ENCODE data around the gene XRN1. TPM values are rescaled to one million over a fixed set of nuclear protein-coding genes. Genes with fewer than 3 reads are reported as not detected.
"Not testable (repeated sequence)": the region's sequence is repeated elsewhere in the genome, so short reads cannot be mapped to it uniquely, and the experiment has no call there.

XRN1 gene
- total RNA-seq, 1 donor from 2014 or later: 46.1 TPM

GRCh38 chr3:142459096-142459495, 11.3 kb upstream of the XRN1 start:
- H3K9me3 ChIP-seq: no peaks in the 10 kb centered on the region
- H3K27me3 ChIP-seq: no peaks in the 10 kb centered on the region
- intact Hi-C loops (cut with DNase I): no loop called here
- no peak overlapping the region for H3K4me3 ChIP-seq
- H3K36me3 ChIP-seq: peaks cover 25% of the 10 kb centered on the region
- ATAC-seq (no peak), DNase-seq (no peak)
- H3K27ac ChIP-seq: no peak overlapping the region
- H3K4me1 ChIP-seq: no peaks in the 10 kb centered on the region
- TF ChIP-seq, protein P1, sequence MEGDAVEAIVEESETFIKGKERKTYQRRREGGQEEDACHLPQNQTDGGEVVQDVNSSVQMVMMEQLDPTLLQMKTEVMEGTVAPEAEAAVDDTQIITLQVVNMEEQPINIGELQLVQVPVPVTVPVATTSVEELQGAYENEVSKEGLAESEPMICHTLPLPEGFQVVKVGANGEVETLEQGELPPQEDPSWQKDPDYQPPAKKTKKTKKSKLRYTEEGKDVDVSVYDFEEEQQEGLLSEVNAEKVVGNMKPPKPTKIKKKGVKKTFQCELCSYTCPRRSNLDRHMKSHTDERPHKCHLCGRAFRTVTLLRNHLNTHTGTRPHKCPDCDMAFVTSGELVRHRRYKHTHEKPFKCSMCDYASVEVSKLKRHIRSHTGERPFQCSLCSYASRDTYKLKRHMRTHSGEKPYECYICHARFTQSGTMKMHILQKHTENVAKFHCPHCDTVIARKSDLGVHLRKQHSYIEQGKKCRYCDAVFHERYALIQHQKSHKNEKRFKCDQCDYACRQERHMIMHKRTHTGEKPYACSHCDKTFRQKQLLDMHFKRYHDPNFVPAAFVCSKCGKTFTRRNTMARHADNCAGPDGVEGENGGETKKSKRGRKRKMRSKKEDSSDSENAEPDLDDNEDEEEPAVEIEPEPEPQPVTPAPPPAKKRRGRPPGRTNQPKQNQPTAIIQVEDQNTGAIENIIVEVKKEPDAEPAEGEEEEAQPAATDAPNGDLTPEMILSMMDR (IDR thresholded peaks at IDR 0.05): no peak

DNA sequence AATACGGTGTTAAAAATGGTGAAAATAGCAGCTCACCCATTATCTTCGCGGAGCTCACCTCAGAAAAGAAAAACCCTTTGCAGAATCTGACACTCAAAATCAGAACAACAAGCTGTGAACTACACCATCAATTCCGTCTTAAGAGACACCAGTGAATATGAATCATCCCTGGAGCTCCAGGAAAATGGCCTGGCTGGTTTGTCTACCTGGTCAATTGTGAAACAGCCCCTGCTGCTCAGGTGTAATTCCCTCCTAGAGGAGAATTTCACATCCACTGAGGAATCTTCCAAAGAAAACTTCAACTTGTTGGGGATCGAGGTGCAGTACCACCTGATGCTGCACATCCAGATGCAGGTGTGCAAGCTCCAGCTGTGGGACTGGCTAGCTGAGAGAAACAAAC, 3.0 kb upstream of the XRN1 start:
- TF ChIP-seq, protein P1 (IDR thresholded peaks at IDR 0.05): no peak
- no peaks in the 10 kb centered on the region for H3K27me3 ChIP-seq
- no peak overlapping the region for H3K4me3 ChIP-seq
- peaks cover 10% of the 10 kb centered on the region for H3K4me1 ChIP-seq
- H3K27ac ChIP-seq: no peak overlapping the region
- intact Hi-C loops (cut with DNase I): no loop called here
- no peak for DNase-seq
- ATAC-seq: no peak
- H3K9me3 ChIP-seq: no peaks in the 10 kb centered on the region
- peaks cover 4% of the 10 kb centered on the region for H3K36me3 ChIP-seq

DNA sequence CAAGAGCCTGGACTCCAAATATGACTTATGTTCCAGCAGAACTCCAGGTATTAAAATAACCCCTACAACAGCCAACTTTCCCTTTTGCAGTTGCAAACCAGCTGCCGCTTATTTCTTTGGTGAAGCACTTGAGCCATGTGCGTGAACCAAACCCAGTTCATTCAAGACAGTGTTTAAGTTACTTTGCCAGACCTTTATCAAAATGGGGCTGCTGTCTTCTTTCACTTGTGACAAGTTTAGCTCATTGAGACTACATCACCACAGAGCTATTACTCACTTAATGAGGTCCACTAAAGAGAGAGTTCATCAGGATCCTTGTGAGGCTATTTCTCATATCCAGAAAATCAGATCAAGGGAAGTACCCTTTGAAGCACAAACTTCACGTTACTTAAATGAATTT, 2.4 kb upstream of the XRN1 start:
- Histone ChIP-seq H3K27me3 (no peaks in the 10 kb centered on the region), H3K36me3 (peaks cover 4% of the 10 kb centered on the region), H3K27ac (no peak overlapping the region), H3K4me1 (peaks cover 13% of the 10 kb centered on the region), H3K4me3 (no peak overlapping the region), H3K9me3 (no peaks in the 10 kb centered on the region)
- intact Hi-C loops (cut with DNase I): no loop called here
- no peak for DNase-seq
- ATAC-seq: no peak
- TF ChIP-seq, protein P1 (IDR thresholded peaks at IDR 0.05): no peak

DNA sequence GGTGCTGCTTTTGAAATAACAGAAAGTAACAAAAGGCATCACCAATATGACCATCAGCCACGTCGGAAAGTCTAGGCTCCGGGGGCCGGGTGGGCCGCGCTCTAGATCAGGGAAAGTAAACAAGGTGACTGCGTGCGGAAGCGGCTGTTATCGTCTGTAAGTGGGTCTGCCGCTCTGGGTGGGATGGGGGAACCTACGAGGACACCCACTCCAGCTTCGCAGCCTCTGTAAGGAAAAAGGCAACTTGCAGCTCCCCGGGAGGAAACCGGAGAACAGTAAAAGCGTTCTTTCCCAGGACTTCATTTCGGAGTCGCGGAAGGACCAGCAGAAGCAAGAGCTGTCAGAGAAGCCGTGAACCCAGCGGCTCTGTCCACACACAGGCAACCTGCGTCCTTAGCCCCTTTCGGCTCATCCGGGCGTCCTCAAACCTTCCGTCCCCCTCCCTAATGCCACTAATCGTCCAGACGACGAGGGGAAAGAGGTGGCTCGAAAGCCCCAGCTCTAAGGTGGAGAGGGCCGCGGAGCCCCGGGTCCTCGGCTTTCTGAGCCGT, 461 bp downstream of the XRN1 start:
- Histone ChIP-seq H3K36me3 (no peaks in the 10 kb centered on the region), H3K4me3 (peak overlapping the region; percentile 93), H3K27ac (peak overlapping the region; percentile 98), H3K9me3 (no peaks in the 10 kb centered on the region), H3K4me1 (peaks cover 13% of the 10 kb centered on the region), H3K27me3 (no peaks in the 10 kb centered on the region)
- intact Hi-C loops (cut with DNase I): no loop called here
- TF ChIP-seq, protein P1 (IDR thresholded peaks at IDR 0.05): no peak
- peak; percentile 50 for ATAC-seq
- DNase-seq: peak; percentile 69

DNA sequence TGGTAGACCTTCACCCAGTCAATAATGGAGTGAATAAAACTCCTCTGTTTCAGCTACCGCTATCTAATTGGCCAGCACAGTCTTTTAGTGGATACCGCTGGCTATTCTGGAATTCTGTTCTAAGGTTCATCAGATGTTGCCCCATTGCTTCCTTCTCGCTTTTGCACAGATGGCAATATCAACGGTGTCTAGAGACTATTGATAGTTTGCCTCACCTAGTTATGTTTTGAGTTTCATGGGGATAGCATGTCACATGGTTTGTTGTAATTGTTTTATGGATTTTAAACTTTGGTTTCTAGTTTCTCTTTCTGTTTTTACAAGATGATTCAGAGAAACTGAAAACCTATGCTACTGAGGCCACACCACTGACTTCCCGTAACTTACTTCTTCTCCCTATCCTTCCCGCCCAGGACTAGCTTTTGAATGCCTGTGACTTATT, 2.0 kb downstream of the XRN1 start:
- Histone ChIP-seq H3K4me1 (peaks cover 13% of the 10 kb centered on the region), H3K9me3 (no peaks in the 10 kb centered on the region), H3K27ac (no peak overlapping the region), H3K27me3 (no peaks in the 10 kb centered on the region), H3K36me3 (no peaks in the 10 kb centered on the region), H3K4me3 (peak overlapping the region; percentile 93)
- no peak for ATAC-seq
- intact Hi-C loops (cut with DNase I): no loop called here
- TF ChIP-seq, protein P1 (IDR thresholded peaks at IDR 0.05): no peak
- no peak for DNase-seq

DNA sequence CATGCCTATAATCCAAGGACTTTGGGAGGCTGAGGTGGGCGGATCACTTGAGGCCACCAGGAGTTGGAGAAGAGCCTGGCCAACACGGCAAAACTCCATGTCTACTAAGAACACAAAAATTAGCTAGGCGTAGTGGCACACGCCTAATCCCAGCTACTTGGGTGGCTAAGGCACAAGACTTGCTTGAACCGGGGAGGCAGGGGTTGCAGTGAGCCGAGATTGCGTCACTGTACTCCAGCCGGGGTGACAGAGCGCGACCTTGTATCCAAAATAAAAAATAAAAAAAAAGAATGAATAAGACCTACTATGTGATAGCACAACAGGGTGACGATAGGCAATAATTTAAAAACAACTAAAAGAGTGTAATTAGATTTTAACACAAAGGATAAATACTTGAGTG, 3.5 kb downstream of the XRN1 start:
- DNase-seq: no peak
- peaks cover 13% of the 10 kb centered on the region for H3K4me1 ChIP-seq

GRCh38 chr3:142443060-142443459, 4.8 kb downstream of the XRN1 start:
- H3K27ac ChIP-seq; intact Hi-C loops (cut with DNase I); H3K27me3 ChIP-seq; H3K36me3 ChIP-seq; H3K9me3 ChIP-seq; H3K4me3 ChIP-seq; ATAC-seq; DNase-seq: not testable (repeated sequence)
- peaks cover 13% of the 10 kb centered on the region for H3K4me1 ChIP-seq

More for the DNA sequence above, 3.5 kb downstream of the XRN1 start:
- Histone ChIP-seq H3K27me3 (no peaks in the 10 kb centered on the region), H3K4me3 (no peak overlapping the region), H3K9me3 (no peaks in the 10 kb centered on the region), H3K27ac (no peak overlapping the region), H3K36me3 (no peaks in the 10 kb centered on the region)
- ATAC-seq: no peak
- intact Hi-C loops (cut with DNase I): no loop called here
- TF ChIP-seq, protein P1 (IDR thresholded peaks at IDR 0.05): no peak

GRCh38 chr3:142439499-142440220, 8.2 kb downstream of the XRN1 start:
- ATAC-seq; DNase-seq; H3K4me3 ChIP-seq; H3K36me3 ChIP-seq; H3K9me3 ChIP-seq; intact Hi-C loops (cut with DNase I); H3K27ac ChIP-seq; H3K4me1 ChIP-seq; H3K27me3 ChIP-seq: not testable (repeated sequence)
